Spleen (tissue), 11 donors: ENCODE measurements around the gene CDH7. TPM values are rescaled to one million over a fixed set of nuclear protein-coding genes. Genes with fewer than 3 reads are reported as not detected.

ENCODE experiments used
- DNase-seq: peaks from one replicate; pipeline ENCODE4 v3.0.0-alpha.2; 2020
- H3K27ac ChIP-seq, 8 donors: fragments of 200-600 bp; sonication (generic) in 7 of 8; 1 replicate in 4 of 8; 2 replicates in 4 of 8; pipeline versions ENCODE4 v1.5.0 to v1.8.0; 2016 to 2021; ENCODE audit warnings: inconsistent platforms in 4 of 8, mild to moderate bottlenecking in 4 of 8, moderate library complexity in 1 of 8
- H3K27me3 ChIP-seq, 7 donors: fragments of 200-600 bp; sonication (generic) in 6 of 7; replicated peaks in 1 of 7; 1 replicate in 4 of 7; 2 replicates in 3 of 7; pipeline versions ENCODE4 v1.5.0 to v1.8.0; 2016 to 2021; ENCODE audit warnings: inconsistent platforms in 3 of 7, mild to moderate bottlenecking in 1 of 7
- H3K36me3 ChIP-seq, 6 donors: fragments of 200-600 bp; sonication (generic) in 5 of 6; 1 replicate in 4 of 6; 2 replicates in 2 of 6; pipeline versions ENCODE4 v1.5.0 to v1.8.0; 2016 to 2021; ENCODE audit warnings: inconsistent platforms in 2 of 6
- H3K4me1 ChIP-seq, 6 donors: fragments of 200-600 bp; sonication (generic) in 5 of 6; 1 replicate in 3 of 6; 2 replicates in 3 of 6; pipeline versions ENCODE4 v1.5.0 to v1.8.0; 2016 to 2021; ENCODE audit warnings: inconsistent platforms in 3 of 6
- H3K4me3 ChIP-seq, 8 donors: fragments of 200-600 bp; sonication (generic) in 7 of 8; 1 replicate in 4 of 8; 2 replicates in 4 of 8; pipeline versions ENCODE4 v1.5.0 to v1.8.0; 2016 to 2021; ENCODE audit warnings: inconsistent platforms in 4 of 8, mild to moderate bottlenecking in 4 of 8, moderate library complexity in 2 of 8
- H3K9me3 ChIP-seq, 8 donors: fragments of 200-600 bp; sonication (generic) in 7 of 8; 1 replicate in 4 of 8; 2 replicates in 4 of 8; pipeline versions ENCODE4 v1.5.0 to v1.8.0; 2016 to 2021; ENCODE audit warnings: inconsistent platforms in 4 of 8
- CTCF ChIP-seq, 11 experiments: fragments of 200-600 bp in 7 of 11; fragments of 450-650 bp in 4 of 11; sonication (generic) in 4 of 11; IDR thresholded peaks in 8 of 11; conservative IDR thresholded peaks in 3 of 11; 1 replicate in 7 of 11; 2 replicates in 4 of 11; pipeline versions ENCODE4 v1.4.0 to v1.8.0; 2016 to 2021; ENCODE audit warnings: antibody characterized with exemption in 11 of 11, inconsistent platforms in 4 of 11, mild to moderate bottlenecking in 1 of 11
- POLR2A ChIP-seq, 3 donors: fragments of 450-650 bp; IDR thresholded peaks; one replicate each; pipeline ENCODE4 v1.5.1; 2017; ENCODE audit warnings: antibody characterized with exemption in 3 of 3, mild to moderate bottlenecking in 1 of 3
- POLR2AphosphoS5 ChIP-seq, 3 donors: sonication (generic); formaldehyde crosslinking; IDR thresholded peaks; one replicate each; pipeline ENCODE4 v1.5.1; 2017; ENCODE audit warnings: antibody characterized with exemption in 3 of 3
- WGBS, 5 donors: extraction: QIAGEN DNeasy Blood & Tissue Kit in 3 of 5; methylation state at CpG; one replicate each; pipeline versions ENCODE4 v1.1.5 to v1.1.7; 2013 to 2018; 5-methylcytosine and 5-hydroxymethylcytosine counted together
- intact Hi-C: fragments of 100-400 bp; cut with DNase I; formaldehyde crosslinking; loops from one replicate; pipeline ENCODE4 v1.15.0; 2023; ENCODE audit warnings: low total_unique reads
- polyA plus RNA-seq, 3 donors: library from polyadenylated mRNA; stranded (reverse); fragments of 200-250 nt; gene quantifications; one replicate each; pipeline ENCODE4 v1.2.1, GENCODE V29; 2013
- total RNA-seq, 7 donors: library from RNA; depleted of rRNA in 3 of 7; stranded (reverse); fragments of >200 nt in 3 of 7; fragmentation: NEBNext Ultra II Directional in 4 of 7; extraction: Animal tissue kit (Norgen Biotek cat#: 25700) in 4 of 7; gene quantifications; one replicate each; pipeline versions ENCODE4 v1.1.0 to v1.2.1, GENCODE V29; 2016 to 2021
- donor health status: healthy with polysubstance abuse.
- donor health status: DM: no; HTN: no; CAD: no; lungs with moderate emphysema.
- donor health status: DM: no; HTN: no; CAD: no.
- donor health status: Bipolar disorder and iron deficiency.
- donor health status: healthy.
- donor health status: DM: no; HTN: no; CAD: no.
- donor health status: DM: yes; HTN: yes; CAD: no.

The CDH7 gene
- total and polyA plus RNA-seq, 10 donors, result under 0.01 to 0.09 (median 0.06) TPM; not detected in 6

DNA sequence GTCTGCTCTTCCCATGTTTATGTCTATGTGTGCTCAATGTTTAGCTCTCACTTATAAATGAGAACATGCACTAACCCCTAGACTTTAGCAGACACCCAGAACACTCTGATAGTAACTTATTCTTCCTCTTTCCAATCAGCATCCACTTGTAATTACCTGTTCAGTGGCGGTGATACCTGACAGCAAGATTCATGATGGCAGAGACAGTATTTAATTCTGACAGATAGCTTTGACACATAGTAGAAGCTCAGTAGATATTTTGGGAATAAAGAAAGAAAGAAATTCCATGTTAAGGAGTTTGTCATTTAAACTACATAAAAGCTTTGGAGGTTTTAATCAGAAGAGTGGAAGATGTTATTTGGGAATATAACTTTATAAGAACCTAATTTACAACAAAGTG, 171.3 kb downstream of the CDH7 start:
- intact Hi-C loops, result no loop called here
- Histone ChIP-seq H3K36me3 (no peaks in the 10 kb centered on the region), H3K9me3 (no peaks in the 10 kb centered on the region), H3K27ac (no peak overlapping the region), H3K27me3 (no peaks in the 10 kb centered on the region), H3K4me3 (no peak overlapping the region), H3K4me1 (no peaks in the 10 kb centered on the region)
- DNase-seq, result no peak
- 79 to 93% (median 87%) methylated on average over 1 of the region's 1 CpG for WGBS, 5 donors
- no peak for TF ChIP-seq CTCF (IDR thresholded peaks at IDR 0.05 in 8 of 11, conservative IDR thresholded peaks at IDR 0.05 in 3 of 11)
- no peak for TF ChIP-seq POLR2AphosphoS5 (IDR thresholded peaks at IDR 0.05)
- TF ChIP-seq POLR2A (IDR thresholded peaks at IDR 0.05), result no peak

- Histone ChIP-seq H3K4me3 (no peak overlapping the region), H3K36me3 (no peaks in the 10 kb centered on the region), H3K4me1 (no peaks in the 10 kb centered on the region), H3K27me3 (no peaks in the 10 kb centered on the region), H3K9me3 (no peaks in the 10 kb centered on the region), H3K27ac (no peak overlapping the region)
- no peak for DNase-seq
- intact Hi-C loops, result no loop called here
- 50 to 69% (median 63%) methylated on average over 3 of the region's 3 CpGs for WGBS, 5 donors
- TF ChIP-seq POLR2A (IDR thresholded peaks at IDR 0.05) (no peak), POLR2AphosphoS5 (IDR thresholded peaks at IDR 0.05) (no peak), CTCF (IDR thresholded peaks at IDR 0.05 in 8 of 11, conservative IDR thresholded peaks at IDR 0.05 in 3 of 11) (no peak)
Measured at GRCh38 chr18:65924904-65925303, 174.1 kb downstream of the CDH7 start.

DNA sequence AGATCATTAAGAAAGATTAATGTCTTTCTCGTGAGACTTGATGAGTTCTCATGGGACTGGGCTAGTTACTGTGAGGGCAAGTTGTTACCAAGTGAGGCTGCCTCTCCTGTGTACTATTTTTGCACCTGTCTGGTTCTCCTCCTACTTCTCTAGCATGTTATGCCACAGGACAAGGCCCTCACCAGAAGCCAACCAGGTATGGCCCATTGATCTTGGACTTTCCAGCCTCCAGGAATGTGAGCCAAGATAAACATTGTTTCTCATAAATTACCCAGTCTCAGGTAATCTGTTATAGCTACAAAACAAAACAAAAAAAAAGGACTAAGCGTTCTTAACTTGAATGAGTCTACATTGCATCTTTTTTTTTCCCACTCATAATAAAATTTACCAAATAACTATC, 184.1 kb downstream of the CDH7 start:
- DNase-seq, result no peak
- H3K4me1 ChIP-seq, result no peaks in the 10 kb centered on the region
- H3K9me3 ChIP-seq, result peaks cover 0 to 10% (median 0%) of the 10 kb centered on the region in 8 donors
- 53 to 69% (median 64%) methylated on average over 2 of the region's 2 CpGs for WGBS, 5 donors
- no peak overlapping the region for H3K27ac ChIP-seq
- H3K36me3 ChIP-seq, result no peaks in the 10 kb centered on the region
- intact Hi-C loops, result no loop called here
- no peak overlapping the region for H3K4me3 ChIP-seq
- H3K27me3 ChIP-seq, result no peaks in the 10 kb centered on the region
- TF ChIP-seq POLR2AphosphoS5 (IDR thresholded peaks at IDR 0.05) (no peak), POLR2A (IDR thresholded peaks at IDR 0.05) (no peak), CTCF (IDR thresholded peaks at IDR 0.05 in 8 of 11, conservative IDR thresholded peaks at IDR 0.05 in 3 of 11) (no peak)

DNA sequence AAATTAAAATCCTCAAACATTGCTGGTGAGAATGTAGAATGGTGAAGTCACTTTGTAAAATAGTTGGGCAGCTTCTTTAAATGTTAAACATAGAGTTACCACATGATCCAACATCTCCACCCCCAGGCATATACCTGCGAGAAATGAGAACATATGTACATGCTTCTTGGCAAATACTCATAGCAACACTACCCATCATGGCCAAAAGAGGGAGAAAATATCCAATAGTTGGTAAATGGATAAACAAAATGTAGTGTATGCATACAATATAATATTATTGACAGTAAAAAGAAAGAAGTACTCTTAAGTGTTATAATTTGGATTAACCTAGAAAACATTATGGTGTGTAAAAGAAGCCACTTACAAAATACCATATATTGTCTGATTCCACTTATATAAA, 185.9 kb downstream of the CDH7 start:
- Histone ChIP-seq H3K4me3 (no peak overlapping the region), H3K27me3 (no peaks in the 10 kb centered on the region), H3K4me1 (no peaks in the 10 kb centered on the region), H3K36me3 (no peaks in the 10 kb centered on the region), H3K9me3 (peaks cover 0 to 3% (median 0%) of the 10 kb centered on the region in 8 donors), H3K27ac (no peak overlapping the region)
- no peak for DNase-seq
- no peak for TF ChIP-seq POLR2AphosphoS5 (IDR thresholded peaks at IDR 0.05)
- TF ChIP-seq CTCF (IDR thresholded peaks at IDR 0.05 in 8 of 11, conservative IDR thresholded peaks at IDR 0.05 in 3 of 11), result no peak
- no peak for TF ChIP-seq POLR2A (IDR thresholded peaks at IDR 0.05)
- intact Hi-C loops, result no loop called here
- 78 to 94% (median 85%) methylated on average over 1 of the region's 1 CpG for WGBS, 5 donors
